Adrenal gland (tissue), 5 donors: Measurements from ENCODE around the gene OR5T2.

Source experiments
- POLR2A ChIP-seq, 2 donors: fragments of 450-650 bp; IDR thresholded peaks; one replicate each; pipeline ENCODE4 v1.6.1; 2017; ENCODE audit warnings: antibody characterized with exemption in 2 of 2, mild to moderate bottlenecking in 2 of 2, moderate library complexity in 1 of 2
- TF ChIP-seq, protein P1 (sequence below), 6 experiments: fragments of 450-650 bp in 4 of 6; fragments of 200-600 bp in 2 of 6; sonication (generic) in 1 of 6; IDR thresholded peaks; 1 replicate in 5 of 6; 2 replicates in 1 of 6; pipeline versions ENCODE4 v1.5.1 to v1.8.0; 2016 to 2021; ENCODE audit warnings: antibody characterized with exemption in 6 of 6, mild to moderate bottlenecking in 2 of 6, moderate library complexity in 1 of 6
- donor health status: DM: no; HTN: no; CAD: no.

DNA sequence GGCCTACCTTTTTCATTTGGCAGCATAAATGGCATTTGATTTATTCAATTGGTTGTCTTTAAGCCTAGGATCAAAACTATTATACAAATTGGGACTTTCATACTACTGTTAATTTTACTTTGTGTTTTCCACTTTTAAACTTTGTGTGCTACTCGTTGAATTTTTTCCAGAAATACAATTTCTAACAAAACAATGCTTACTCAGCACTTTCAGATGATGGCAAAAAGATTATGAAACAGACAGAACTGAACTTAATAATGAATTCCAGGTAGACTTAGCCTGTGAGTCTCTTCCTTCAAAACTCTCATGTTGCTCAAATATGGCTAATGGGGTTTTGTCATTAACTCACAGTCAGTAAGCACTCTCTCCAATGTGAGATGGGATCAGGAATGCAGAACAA lies 26.3 kb downstream of the OR5T2 start:
- TF ChIP-seq, protein P1, sequence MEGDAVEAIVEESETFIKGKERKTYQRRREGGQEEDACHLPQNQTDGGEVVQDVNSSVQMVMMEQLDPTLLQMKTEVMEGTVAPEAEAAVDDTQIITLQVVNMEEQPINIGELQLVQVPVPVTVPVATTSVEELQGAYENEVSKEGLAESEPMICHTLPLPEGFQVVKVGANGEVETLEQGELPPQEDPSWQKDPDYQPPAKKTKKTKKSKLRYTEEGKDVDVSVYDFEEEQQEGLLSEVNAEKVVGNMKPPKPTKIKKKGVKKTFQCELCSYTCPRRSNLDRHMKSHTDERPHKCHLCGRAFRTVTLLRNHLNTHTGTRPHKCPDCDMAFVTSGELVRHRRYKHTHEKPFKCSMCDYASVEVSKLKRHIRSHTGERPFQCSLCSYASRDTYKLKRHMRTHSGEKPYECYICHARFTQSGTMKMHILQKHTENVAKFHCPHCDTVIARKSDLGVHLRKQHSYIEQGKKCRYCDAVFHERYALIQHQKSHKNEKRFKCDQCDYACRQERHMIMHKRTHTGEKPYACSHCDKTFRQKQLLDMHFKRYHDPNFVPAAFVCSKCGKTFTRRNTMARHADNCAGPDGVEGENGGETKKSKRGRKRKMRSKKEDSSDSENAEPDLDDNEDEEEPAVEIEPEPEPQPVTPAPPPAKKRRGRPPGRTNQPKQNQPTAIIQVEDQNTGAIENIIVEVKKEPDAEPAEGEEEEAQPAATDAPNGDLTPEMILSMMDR (IDR thresholded peaks at IDR 0.05) = no peak
- TF ChIP-seq POLR2A (IDR thresholded peaks at IDR 0.05) = no peak
